ENCODE data around the gene COMT.
A peak's percentile ranks its signal among the peaks of the same experiment; 100 is the strongest.

COMT gene

GRCh38 chr22:19970479-19971275 is 29.1 kb downstream of the COMT start:
- DNase-seq = peak; percentile 80

- DNase-seq = no peak
These were observed 29.9 kb downstream of the COMT start for GRCh38 chr22:19971276-19972124.

GRCh38 chr22:19972251-19972650 is 30.7 kb downstream of the COMT start:
- no peak for DNase-seq

- no peak for DNase-seq
These were observed 31.3 kb downstream of the COMT start for GRCh38 chr22:19972652-19973550.

DNA sequence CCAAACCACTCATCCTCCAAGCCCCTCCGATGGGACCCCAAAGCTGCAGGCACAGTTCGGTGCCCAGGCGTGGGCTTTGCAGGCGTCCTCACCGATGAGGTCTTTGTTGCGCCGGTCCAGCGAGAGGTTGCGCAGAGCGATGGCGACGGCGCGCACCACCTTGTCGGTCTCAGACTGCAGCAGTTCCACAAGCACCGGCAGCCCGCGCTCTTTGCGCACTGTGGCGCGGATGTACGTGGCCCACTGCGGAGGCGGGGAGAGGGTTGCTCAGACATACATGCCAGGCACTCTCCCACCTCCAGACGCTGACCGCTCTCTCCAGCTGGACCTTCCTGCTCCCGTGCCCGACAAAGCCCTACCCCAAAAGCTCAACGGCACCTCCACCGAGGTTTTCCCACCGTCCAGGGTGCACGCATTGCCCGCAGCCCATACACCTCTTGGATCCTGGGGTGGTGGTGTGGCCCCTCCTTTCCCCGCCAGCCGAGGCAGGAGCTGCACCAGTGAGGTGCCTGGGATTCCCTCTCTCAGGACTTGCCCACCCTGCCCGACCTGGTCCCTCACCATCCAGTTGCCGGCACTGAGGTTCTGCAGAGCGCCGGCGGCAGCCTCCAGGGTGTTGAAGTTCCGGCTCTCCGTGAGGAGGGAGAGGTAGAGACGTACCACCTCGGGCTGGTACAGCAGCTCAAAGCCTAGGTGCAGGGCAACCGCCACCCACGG is 32.1 kb downstream of the COMT start:
- no peak for DNase-seq

- no peak for DNase-seq
These were observed 32.8 kb downstream of the COMT start for GRCh38 chr22:19974268-19974861.

- no peak for DNase-seq
These were observed 33.5 kb downstream of the COMT start for GRCh38 chr22:19974935-19975706.

- DNase-seq = no peak
These were observed 34.1 kb downstream of the COMT start for GRCh38 chr22:19975707-19976035.

GRCh38 chr22:19976671-19977070 is 35.1 kb downstream of the COMT start:
- DNase-seq = no peak

DNA sequence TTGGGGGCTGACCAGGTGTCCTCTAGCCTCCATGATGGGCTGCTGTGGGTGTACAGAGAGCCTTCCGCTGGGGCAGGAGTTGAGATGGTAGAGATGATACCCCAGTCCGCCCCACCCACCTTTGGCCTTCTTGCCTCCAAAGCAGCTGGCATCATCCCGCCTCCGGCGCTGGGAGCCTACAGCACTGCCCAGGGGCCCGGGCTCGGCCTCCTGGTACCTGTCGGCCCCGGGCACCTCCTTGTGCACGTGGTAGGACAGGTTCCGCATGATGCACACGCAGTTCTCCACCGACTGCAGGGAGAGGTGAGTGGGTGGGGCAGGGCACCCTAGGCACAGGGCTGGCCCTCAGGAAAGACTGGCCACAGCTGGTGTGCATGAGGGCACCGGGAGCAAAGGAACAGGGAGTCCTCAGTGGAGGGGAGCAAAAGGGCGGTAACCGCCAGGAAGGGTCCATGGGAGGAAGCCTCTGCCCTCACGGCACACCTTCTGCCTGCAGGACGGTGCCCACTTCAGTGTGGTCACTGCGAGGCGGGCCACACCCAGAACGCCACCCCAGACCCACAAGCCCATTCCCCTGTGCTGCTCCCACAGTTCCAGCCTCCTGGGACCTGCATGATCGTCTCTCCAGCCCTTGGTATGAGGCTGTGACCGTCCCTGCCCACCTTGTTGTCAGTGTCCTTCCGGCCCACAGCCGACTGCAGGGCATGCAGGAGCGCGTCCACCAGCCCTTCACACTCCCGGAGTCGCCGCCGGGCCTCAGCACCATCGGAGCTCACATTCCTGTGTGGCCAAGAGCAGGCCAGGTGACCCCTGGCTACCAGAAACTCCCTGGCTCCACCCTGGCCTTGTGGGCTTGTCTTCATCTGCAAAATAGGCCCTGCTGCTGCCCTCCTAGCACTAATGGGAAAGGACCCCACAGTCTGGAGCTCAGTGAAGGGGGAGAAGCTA is 36.0 kb downstream of the COMT start:
- no peak for DNase-seq

DNA sequence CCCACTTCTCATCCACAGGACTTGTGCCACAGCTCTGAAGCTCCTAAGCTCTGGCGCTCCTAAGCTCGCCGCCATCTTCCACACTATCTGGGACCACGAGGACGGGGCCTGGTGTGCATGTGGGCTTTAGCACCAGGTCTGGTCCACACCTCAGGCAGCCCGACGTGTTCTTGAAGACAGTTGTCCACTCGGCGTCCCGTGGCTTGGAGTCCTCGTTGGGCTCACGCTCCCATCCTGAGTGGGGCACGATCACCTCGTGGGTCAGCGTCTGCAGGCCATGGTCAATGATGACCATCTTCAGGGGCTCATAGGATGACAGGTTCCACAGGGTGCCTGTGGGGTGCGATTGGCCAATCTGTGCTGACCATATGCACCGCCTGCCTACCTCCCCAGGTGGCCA is 37.2 kb downstream of the COMT start:
- no peak for DNase-seq

- DNase-seq = no peak
These were observed 38.3 kb downstream of the COMT start for GRCh38 chr22:19979712-19980493.

- no peak for DNase-seq
These were observed 39.2 kb downstream of the COMT start for GRCh38 chr22:19980766-19981165.

GRCh38 chr22:19981171-19981960 is 39.8 kb downstream of the COMT start:
- DNase-seq = no peak

DNA sequence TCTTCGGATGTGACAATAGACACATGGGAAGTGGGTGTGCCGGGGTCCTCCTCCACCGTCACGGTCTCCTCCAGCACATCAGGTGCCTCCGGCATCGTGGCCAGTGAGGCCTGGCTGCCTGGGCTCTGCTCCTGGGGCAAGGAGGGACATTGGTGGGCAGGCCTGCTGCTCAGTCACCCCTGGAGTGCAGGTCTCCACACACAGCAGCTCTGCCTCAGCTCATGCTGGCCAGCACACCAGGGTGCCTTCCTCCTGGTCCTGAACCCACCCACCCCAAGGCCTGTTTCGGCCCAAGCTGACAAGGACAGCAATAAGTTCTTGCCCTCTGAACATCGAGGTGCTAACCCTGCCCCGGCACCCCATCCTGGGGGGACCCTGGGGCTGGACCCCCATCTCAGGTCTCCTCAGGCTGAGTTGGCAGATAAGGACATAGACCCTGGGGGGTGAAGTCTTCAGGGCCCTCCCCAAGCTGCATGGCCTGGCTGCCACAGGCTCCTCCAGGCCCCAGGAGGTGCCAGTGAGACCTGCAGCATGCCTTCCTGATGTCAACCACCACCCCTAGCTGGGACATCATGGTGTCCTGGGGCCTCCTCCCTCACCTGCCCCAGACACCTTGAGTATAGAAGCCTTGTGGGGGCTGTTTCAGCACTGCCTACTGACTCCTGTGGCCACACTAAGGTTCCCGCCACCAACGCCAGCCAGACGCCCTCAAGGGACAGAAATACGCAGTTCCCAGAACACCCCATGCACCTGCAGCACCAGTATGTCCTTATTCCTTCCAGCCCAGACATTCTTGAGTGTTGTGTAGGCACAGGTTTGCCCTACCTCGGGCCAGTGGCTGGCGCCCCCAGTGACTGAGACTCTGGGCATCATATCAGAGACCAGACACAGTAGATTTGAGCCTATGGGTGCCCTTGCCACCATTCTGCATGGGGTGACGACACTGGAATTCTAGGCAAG is 40.7 kb downstream of the COMT start:
- no peak for DNase-seq

- no peak for DNase-seq
These were observed 41.5 kb downstream of the COMT start for GRCh38 chr22:19982991-19983578.

GRCh38 chr22:19983741-19984140 is 42.2 kb downstream of the COMT start:
- DNase-seq = no peak

All from stimulated activated CD4-positive, alpha-beta T cell treated with anti-CD3 and anti-CD28 coated beads, Interleukin-4, amount 100 ng/mL, for 24 hours (primary cell).